HG03432 (cell line): ENCODE data around the gene VSTM2B.

Experiments used
- ATAC-seq: cut with Tn5 transposase; IDR thresholded peaks from one replicate; pipeline ENCODE4 v1.9.1; 2021; ENCODE audit warnings: mild to moderate bottlenecking, moderate library complexity; ENCODE audit not compliant: unreplicated experiment

Gene VSTM2B

GRCh38 chr19:29495901-29496441 is 29.8 kb upstream of the VSTM2B start:
- no peak for ATAC-seq

- no peak for ATAC-seq
These were observed 28.6 kb upstream of the VSTM2B start for GRCh38 chr19:29497241-29497640.

GRCh38 chr19:29497686-29498436 is 27.9 kb upstream of the VSTM2B start:
- no peak for ATAC-seq

GRCh38 chr19:29499261-29499920 is 26.4 kb upstream of the VSTM2B start:
- ATAC-seq = no peak

- no peak for ATAC-seq
These were observed 25.7 kb upstream of the VSTM2B start for GRCh38 chr19:29499921-29500590.

- no peak for ATAC-seq
These were observed 23.8 kb upstream of the VSTM2B start for GRCh38 chr19:29501816-29502580.

- ATAC-seq = no peak
These were observed 23.3 kb upstream of the VSTM2B start for GRCh38 chr19:29502581-29502850.

- no peak for ATAC-seq
These were observed 22.5 kb upstream of the VSTM2B start for GRCh38 chr19:29503140-29503758.

GRCh38 chr19:29503785-29504184 is 22.0 kb upstream of the VSTM2B start:
- ATAC-seq = no peak

GRCh38 chr19:29504454-29504853 is 21.3 kb upstream of the VSTM2B start:
- ATAC-seq = no peak

GRCh38 chr19:29505097-29505824 is 20.5 kb upstream of the VSTM2B start:
- no peak for ATAC-seq

GRCh38 chr19:29506619-29506911 is 19.2 kb upstream of the VSTM2B start:
- ATAC-seq = no peak

GRCh38 chr19:29507081-29507860 is 18.5 kb upstream of the VSTM2B start:
- ATAC-seq = no peak

GRCh38 chr19:29508181-29508580 is 17.6 kb upstream of the VSTM2B start:
- no peak for ATAC-seq

- ATAC-seq = no peak
These were observed 16.3 kb upstream of the VSTM2B start for GRCh38 chr19:29509456-29509855.

- ATAC-seq = no peak
These were observed 15.0 kb upstream of the VSTM2B start for GRCh38 chr19:29510701-29511265.

GRCh38 chr19:29511768-29512167 is 14.0 kb upstream of the VSTM2B start:
- ATAC-seq = no peak

GRCh38 chr19:29512748-29513147 is 13.0 kb upstream of the VSTM2B start:
- ATAC-seq = no peak

- no peak for ATAC-seq
These were observed 11.1 kb upstream of the VSTM2B start for GRCh38 chr19:29514525-29515232.
